ENCODE data around the gene ARHGEF5.
A peak's percentile ranks its signal among the peaks of the same experiment; 100 is the strongest.

Gene ARHGEF5

GRCh38 chr7:144391014-144391413 lies 35.8 kb downstream of the ARHGEF5 start:
- TF ChIP-seq, protein P1, sequence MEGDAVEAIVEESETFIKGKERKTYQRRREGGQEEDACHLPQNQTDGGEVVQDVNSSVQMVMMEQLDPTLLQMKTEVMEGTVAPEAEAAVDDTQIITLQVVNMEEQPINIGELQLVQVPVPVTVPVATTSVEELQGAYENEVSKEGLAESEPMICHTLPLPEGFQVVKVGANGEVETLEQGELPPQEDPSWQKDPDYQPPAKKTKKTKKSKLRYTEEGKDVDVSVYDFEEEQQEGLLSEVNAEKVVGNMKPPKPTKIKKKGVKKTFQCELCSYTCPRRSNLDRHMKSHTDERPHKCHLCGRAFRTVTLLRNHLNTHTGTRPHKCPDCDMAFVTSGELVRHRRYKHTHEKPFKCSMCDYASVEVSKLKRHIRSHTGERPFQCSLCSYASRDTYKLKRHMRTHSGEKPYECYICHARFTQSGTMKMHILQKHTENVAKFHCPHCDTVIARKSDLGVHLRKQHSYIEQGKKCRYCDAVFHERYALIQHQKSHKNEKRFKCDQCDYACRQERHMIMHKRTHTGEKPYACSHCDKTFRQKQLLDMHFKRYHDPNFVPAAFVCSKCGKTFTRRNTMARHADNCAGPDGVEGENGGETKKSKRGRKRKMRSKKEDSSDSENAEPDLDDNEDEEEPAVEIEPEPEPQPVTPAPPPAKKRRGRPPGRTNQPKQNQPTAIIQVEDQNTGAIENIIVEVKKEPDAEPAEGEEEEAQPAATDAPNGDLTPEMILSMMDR (IDR thresholded peaks at IDR 0.05; ENCODE audit: low read depth, low read length), result no peak
- no peak overlapping the region for H3K4me3 ChIP-seq (ENCODE audit: low read depth, low read length)

DNA sequence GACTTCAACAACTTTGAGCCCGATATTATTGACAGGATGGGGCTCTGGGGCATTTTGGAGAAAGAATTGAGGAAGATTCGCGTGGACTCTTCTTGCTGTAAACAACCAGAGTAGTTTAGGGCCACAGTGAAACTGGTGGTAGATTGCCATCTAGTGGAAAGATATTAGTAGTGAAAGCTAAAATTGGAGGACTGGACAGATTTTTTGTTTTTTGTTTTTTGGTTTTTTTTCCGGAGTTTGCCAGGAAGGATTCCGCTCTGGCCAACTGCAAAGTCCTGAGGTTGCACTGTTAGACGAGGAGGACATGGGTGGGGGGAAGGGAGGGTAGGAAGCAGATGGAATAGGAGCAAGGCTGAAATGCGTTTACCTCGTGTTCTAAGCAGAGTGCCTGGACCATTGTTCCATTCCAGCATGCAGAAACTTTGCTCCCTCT lies 36.6 kb downstream of the ARHGEF5 start:
- no peak overlapping the region for H3K4me3 ChIP-seq (ENCODE audit: low read depth, low read length)
- TF ChIP-seq, protein P1 (IDR thresholded peaks at IDR 0.05; ENCODE audit: low read depth, low read length), result 0 out of 2 replicates have a peak, but pooled peaks have one; percentile 27

GRCh38 chr7:144397086-144397485 lies 41.9 kb downstream of the ARHGEF5 start:
- H3K4me3 ChIP-seq (ENCODE audit: low read depth, low read length), result no peak overlapping the region
- TF ChIP-seq, protein P1 (IDR thresholded peaks at IDR 0.05; ENCODE audit: low read depth, low read length), result no peak

DNA sequence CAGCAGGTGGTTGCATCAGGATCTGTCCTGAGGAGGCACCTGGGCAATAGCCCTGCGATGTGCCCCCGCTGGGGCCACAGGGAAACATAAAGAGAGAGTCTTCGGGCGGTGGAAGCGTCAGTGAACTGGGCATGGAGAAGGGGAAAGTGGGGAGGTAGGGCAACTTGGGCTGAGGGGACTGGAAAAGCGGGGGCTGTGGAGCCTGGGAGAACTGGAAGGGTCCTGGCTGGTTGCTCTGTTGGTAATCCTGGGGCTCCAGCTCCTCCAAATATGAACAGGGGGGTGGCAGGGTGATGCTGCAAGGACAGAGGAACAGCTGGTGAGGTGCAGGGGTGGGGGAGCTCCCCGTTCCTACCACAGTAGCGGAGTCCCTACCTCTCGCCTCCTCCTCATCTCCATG lies 43.1 kb downstream of the ARHGEF5 start:
- H3K4me3 ChIP-seq (ENCODE audit: low read depth, low read length), result no peak overlapping the region
- TF ChIP-seq, protein P1 (IDR thresholded peaks at IDR 0.05; ENCODE audit: low read depth, low read length), result no peak

DNA sequence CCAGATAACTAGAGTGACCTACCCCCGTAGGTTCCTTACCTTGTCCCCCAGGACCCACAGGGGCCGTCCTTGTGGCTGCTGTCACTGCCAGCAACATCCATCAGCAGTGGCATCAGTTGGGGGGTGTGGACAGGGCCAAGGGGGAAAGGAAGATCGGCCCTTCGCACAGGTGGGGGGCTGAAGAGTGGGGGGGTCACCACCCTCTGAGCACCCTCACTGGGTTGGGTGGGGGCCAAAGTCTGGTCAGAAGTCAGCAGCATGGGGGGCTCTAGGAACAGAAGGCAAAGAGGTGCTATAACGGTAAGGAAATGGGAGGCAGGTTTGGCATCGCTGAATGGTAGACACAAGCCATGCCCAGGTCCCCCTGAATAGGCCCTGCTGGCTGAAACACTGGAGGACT lies 43.7 kb downstream of the ARHGEF5 start:
- TF ChIP-seq, protein P1 (IDR thresholded peaks at IDR 0.05; ENCODE audit: low read depth, low read length), result no peak
- H3K4me3 ChIP-seq (ENCODE audit: low read depth, low read length), result no peak overlapping the region

DNA sequence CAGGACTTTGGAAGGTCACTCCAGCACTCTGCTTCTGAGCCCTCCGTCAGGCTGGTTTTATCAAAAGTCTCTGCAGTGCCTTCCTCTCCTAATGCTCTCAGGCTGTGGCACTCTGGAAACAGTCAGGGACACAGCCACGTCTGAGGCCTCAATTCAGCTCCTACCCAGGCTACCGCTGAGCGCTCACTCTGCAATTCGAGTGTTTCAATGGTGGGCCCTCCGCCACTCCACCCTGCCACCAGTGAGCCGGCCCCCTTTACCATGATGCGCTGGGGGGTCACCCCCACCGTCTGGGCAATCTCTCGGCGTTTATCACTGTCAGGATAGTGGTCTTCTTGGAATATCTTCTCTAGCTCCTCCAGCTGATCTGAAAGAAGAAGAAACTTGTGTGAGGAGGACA lies 44.7 kb downstream of the ARHGEF5 start:
- no peak overlapping the region for H3K4me3 ChIP-seq (ENCODE audit: low read depth, low read length)
- TF ChIP-seq, protein P1 (IDR thresholded peaks at IDR 0.05; ENCODE audit: low read depth, low read length), result no peak

- H3K4me3 ChIP-seq (ENCODE audit: low read depth, low read length), result no peak overlapping the region
- TF ChIP-seq, protein P1 (IDR thresholded peaks at IDR 0.05; ENCODE audit: low read depth, low read length), result no peak
Observed at GRCh38 chr7:144401490-144401889, 46.3 kb downstream of the ARHGEF5 start.
